ENCODE data around the gene IL17F. TPM values are rescaled to one million over a fixed set of nuclear protein-coding genes. Genes with fewer than 3 reads are reported as not detected.

Gene IL17F
- polyA plus RNA-seq, 3 donors: not detected

DNA sequence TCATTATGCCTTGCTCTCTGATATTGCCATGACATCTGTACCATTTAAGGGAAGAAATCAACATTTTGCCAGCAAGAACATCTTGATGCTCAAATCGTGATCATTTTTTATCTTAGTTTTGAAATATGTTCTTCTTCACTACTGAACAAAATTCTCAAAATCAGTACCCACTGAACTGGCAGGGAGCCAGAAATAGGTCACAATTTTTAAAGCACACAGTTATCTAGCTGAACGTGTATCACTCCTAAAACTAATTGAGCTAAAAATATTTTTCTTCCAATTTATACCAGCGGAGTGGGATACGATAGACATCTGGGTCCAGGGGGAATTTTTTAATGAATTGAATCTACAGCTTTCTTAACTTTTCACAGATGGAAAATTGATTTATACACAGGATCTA is 11.3 kb downstream of the IL17F start:
- H4K20me1 ChIP-seq (ENCODE audit: insufficient read depth, low read length): no peaks in the 10 kb centered on the region
- no peaks in the 10 kb centered on the region for H3K36me3 ChIP-seq (replicated peaks in 1 of 2; ENCODE audit: control insufficient read depth in 1 of 2, insufficient read depth in 2 of 2, low read length in 2 of 2)
- no peak overlapping the region for H3K9ac ChIP-seq (ENCODE audit: insufficient read depth, low read length, poor library complexity, severe bottlenecking)
- H3K27ac ChIP-seq (ENCODE audit: low read depth in 1 of 2, low read length in 2 of 2): no peak overlapping the region
- H3K9me3 Mint-ChIP-seq: no peaks in the 10 kb centered on the region
- no peaks in the 10 kb centered on the region for H3K9me3 ChIP-seq (replicated peaks in 1 of 2; ENCODE audit: control insufficient read depth in 1 of 2, insufficient read depth in 1 of 2, low read length in 2 of 2)
- intact Hi-C loops (cut with micrococcal nuclease): no loop called here
- no peak for DNase-seq
- no peak overlapping the region for H3K27ac Mint-ChIP-seq
- peaks cover 0 to 2% (median 2%) of the 10 kb centered on the region in 3 donors for H3K27me3 Mint-ChIP-seq (ENCODE audit: low read depth in 3 of 3)
- no peak overlapping the region for H3K4me3 Mint-ChIP-seq
- no peak overlapping the region for H3K4me2 ChIP-seq (replicated peaks; ENCODE audit: extremely low read depth, low read length, poor library complexity, severe bottlenecking)
- peaks cover 7% of the 10 kb centered on the region for H3K4me1 Mint-ChIP-seq
- TF ChIP-seq, protein P1, sequence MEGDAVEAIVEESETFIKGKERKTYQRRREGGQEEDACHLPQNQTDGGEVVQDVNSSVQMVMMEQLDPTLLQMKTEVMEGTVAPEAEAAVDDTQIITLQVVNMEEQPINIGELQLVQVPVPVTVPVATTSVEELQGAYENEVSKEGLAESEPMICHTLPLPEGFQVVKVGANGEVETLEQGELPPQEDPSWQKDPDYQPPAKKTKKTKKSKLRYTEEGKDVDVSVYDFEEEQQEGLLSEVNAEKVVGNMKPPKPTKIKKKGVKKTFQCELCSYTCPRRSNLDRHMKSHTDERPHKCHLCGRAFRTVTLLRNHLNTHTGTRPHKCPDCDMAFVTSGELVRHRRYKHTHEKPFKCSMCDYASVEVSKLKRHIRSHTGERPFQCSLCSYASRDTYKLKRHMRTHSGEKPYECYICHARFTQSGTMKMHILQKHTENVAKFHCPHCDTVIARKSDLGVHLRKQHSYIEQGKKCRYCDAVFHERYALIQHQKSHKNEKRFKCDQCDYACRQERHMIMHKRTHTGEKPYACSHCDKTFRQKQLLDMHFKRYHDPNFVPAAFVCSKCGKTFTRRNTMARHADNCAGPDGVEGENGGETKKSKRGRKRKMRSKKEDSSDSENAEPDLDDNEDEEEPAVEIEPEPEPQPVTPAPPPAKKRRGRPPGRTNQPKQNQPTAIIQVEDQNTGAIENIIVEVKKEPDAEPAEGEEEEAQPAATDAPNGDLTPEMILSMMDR (IDR thresholded peaks at IDR 0.05): no peak
- no CpG with 5 or more reads among the region's 4 CpGs for WGBS (ENCODE audit: insufficient coverage)
- no peaks in the 10 kb centered on the region for H3K79me2 ChIP-seq (ENCODE audit: insufficient read depth, low read length)
- no peaks in the 10 kb centered on the region for H3K27me3 ChIP-seq (ENCODE audit: control insufficient read depth in 2 of 2, insufficient read depth in 2 of 2, low read length in 2 of 2)
- no peaks in the 10 kb centered on the region for H3K36me3 Mint-ChIP-seq
- no peaks in the 10 kb centered on the region for H3K4me1 ChIP-seq (ENCODE audit: control insufficient read depth in 1 of 2, insufficient read depth in 2 of 2, low read length in 2 of 2)
- H3K4me3 ChIP-seq (replicated peaks in 1 of 3; ENCODE audit: low read depth in 2 of 3, low read length in 3 of 3): no peak overlapping the region
- no peak overlapping the region for H2AFZ ChIP-seq (ENCODE audit: insufficient read depth, low read depth, low read length, poor library complexity, severe bottlenecking)

DNA sequence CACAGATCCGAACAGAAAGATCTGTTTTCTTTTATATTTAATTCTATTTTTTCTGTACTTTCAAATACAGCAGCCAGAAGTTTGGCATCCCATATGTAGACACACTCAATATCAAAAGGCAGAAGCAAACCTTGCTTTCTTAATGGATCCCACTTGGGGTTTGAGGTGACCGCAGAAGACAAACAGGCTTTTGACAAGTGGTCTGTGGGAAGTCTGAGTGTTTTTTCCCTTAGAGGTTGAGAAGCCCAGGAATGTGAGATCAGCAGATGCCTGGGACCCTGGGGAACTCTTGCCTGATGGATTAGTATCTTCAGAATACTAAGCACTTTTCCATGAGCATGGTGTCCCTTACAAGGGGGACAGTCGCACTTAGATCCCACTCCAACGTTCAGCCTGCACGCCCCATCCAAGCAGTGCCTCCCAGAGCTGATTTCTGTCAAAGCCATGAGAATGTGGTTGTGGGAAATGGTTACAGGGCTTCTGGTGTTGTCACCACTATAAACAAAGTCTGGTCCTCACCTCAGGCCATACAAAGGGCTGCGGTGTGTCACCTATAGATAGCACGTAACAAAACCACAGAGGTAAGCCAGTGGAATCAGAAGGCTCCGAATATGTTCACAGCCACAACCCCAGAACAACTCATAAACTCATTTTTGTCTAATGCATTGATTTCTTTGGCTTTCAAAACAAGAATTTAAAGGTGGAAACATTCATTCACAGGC is 12.7 kb downstream of the IL17F start:
- no peak overlapping the region for H3K27ac ChIP-seq (ENCODE audit: low read depth in 1 of 2, low read length in 2 of 2)
- Mint-ChIP-seq H3K27me3 (ENCODE audit: low read depth in 3 of 3) (peaks cover 0 to 2% (median 2%) of the 10 kb centered on the region in 3 donors), H3K36me3 (no peaks in the 10 kb centered on the region), H3K27ac (no peak overlapping the region), H3K4me3 (no peak overlapping the region), H3K4me1 (peaks cover 7% of the 10 kb centered on the region), H3K9me3 (peaks cover 0 to under 1% (median 0%) of the 10 kb centered on the region in 7 donors)
- H3K4me2 ChIP-seq (replicated peaks; ENCODE audit: extremely low read depth, low read length, poor library complexity, severe bottlenecking): no peak overlapping the region
- no CpG with 5 or more reads among the region's 8 CpGs for WGBS (ENCODE audit: insufficient coverage)
- H3K4me3 ChIP-seq (replicated peaks in 1 of 3; ENCODE audit: low read depth in 2 of 3, low read length in 3 of 3): no peak overlapping the region
- H3K4me1 ChIP-seq (ENCODE audit: control insufficient read depth in 1 of 2, insufficient read depth in 2 of 2, low read length in 2 of 2): no peaks in the 10 kb centered on the region
- no peaks in the 10 kb centered on the region for H4K20me1 ChIP-seq (ENCODE audit: insufficient read depth, low read length)
- no peaks in the 10 kb centered on the region for H3K79me2 ChIP-seq (ENCODE audit: insufficient read depth, low read length)
- TF ChIP-seq, protein P1 (IDR thresholded peaks at IDR 0.05): no peak
- no peak overlapping the region for H2AFZ ChIP-seq (ENCODE audit: insufficient read depth, low read depth, low read length, poor library complexity, severe bottlenecking)
- intact Hi-C loops (cut with micrococcal nuclease): no loop called here
- no peaks in the 10 kb centered on the region for H3K36me3 ChIP-seq (replicated peaks in 1 of 2; ENCODE audit: control insufficient read depth in 1 of 2, insufficient read depth in 2 of 2, low read length in 2 of 2)
- no peaks in the 10 kb centered on the region for H3K9me3 ChIP-seq (replicated peaks in 1 of 2; ENCODE audit: control insufficient read depth in 1 of 2, insufficient read depth in 1 of 2, low read length in 2 of 2)
- H3K9ac ChIP-seq (ENCODE audit: insufficient read depth, low read length, poor library complexity, severe bottlenecking): no peak overlapping the region
- no peak for DNase-seq
- no peaks in the 10 kb centered on the region for H3K27me3 ChIP-seq (ENCODE audit: control insufficient read depth in 2 of 2, insufficient read depth in 2 of 2, low read length in 2 of 2)
